Nephron progenitor cell (in vitro differentiated cells): ENCODE data around the gene CTTNBP2.

Experiments used
- DNase-seq: peaks from one replicate; pipeline ENCODE4 v3.0.0; 2021
- H3K27ac Mint-ChIP-seq: 2 replicates; pipeline ENCODE4 v1.8.0; 2021; ENCODE audit warnings: mild to moderate bottlenecking, moderate library complexity, mixed read lengths
- H3K27me3 Mint-ChIP-seq: 2 replicates; pipeline ENCODE4 v1.8.0; 2021; ENCODE audit warnings: mild to moderate bottlenecking, low read depth, mixed read lengths; ENCODE audit not compliant: poor library complexity
- H3K36me3 Mint-ChIP-seq: 2 replicates; pipeline ENCODE4 v1.8.0; 2021; ENCODE audit warnings: low read depth, mixed read lengths
- H3K4me1 Mint-ChIP-seq: 2 replicates; pipeline ENCODE4 v1.8.0; 2021; ENCODE audit warnings: mixed read lengths
- H3K4me3 Mint-ChIP-seq: 2 replicates; pipeline ENCODE4 v1.8.0; 2021; ENCODE audit warnings: mild to moderate bottlenecking, moderate library complexity, mixed read lengths
- H3K9me3 Mint-ChIP-seq: 2 replicates; pipeline ENCODE4 v1.8.0; 2021; ENCODE audit warnings: mild to moderate bottlenecking, moderate library complexity, mixed read lengths
- CTCF ChIP-seq: fragments of 200-600 bp; sonication (generic); IDR thresholded peaks from 2 replicates; pipeline ENCODE4 v1.5.0; 2021; ENCODE audit warnings: antibody characterized with exemption

CTTNBP2 gene

GRCh38 chr7:117704063-117704462 lies 169.2 kb downstream of the CTTNBP2 start:
- peaks cover 4% of the 10 kb centered on the region for H3K27me3 Mint-ChIP-seq
- no peak for DNase-seq
- H3K27ac Mint-ChIP-seq: no peak overlapping the region
- TF ChIP-seq CTCF: no peak
- no peaks in the 10 kb centered on the region for H3K4me1 Mint-ChIP-seq
- no peaks in the 10 kb centered on the region for H3K36me3 Mint-ChIP-seq
- no peak overlapping the region for H3K4me3 Mint-ChIP-seq
- H3K9me3 Mint-ChIP-seq: no peaks in the 10 kb centered on the region

- Mint-ChIP-seq H3K4me1 (no peaks in the 10 kb centered on the region), H3K9me3 (no peaks in the 10 kb centered on the region), H3K27ac (no peak overlapping the region), H3K27me3 (peaks cover 4% of the 10 kb centered on the region), H3K4me3 (no peak overlapping the region), H3K36me3 (no peaks in the 10 kb centered on the region)
- DNase-seq: no peak
- TF ChIP-seq CTCF: no peak
Observed at GRCh38 chr7:117698018-117698417, 175.2 kb downstream of the CTTNBP2 start.

- Mint-ChIP-seq H3K27me3 (no peaks in the 10 kb centered on the region), H3K4me3 (no peak overlapping the region), H3K4me1 (no peaks in the 10 kb centered on the region), H3K36me3 (no peaks in the 10 kb centered on the region), H3K9me3 (no peaks in the 10 kb centered on the region), H3K27ac (no peak overlapping the region)
- no peak for DNase-seq
- no peak for TF ChIP-seq CTCF
Observed at GRCh38 chr7:117692338-117692737, 180.9 kb downstream of the CTTNBP2 start.

DNA sequence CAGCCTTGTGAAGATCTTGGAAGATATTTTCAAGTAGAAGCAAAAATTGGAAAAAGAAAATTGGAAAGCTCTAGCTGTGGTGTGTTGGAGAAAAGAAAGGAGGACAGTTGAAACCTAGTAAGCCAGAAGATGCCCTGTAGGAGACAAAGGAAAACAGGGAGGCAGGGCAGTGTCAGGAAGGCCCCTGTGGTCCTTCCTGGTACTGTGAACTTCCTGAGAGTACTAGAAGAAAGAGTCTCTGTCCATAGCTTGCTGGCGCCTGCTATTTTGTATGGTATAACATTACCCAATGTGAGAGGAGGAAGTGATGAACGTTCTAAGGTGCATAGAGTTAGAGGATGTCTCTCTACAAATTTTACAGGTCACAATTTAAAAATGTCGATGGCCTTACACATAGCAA lies 183.1 kb downstream of the CTTNBP2 start:
- TF ChIP-seq CTCF: no peak
- peaks cover 14% of the 10 kb centered on the region for H3K4me1 Mint-ChIP-seq
- no peaks in the 10 kb centered on the region for H3K9me3 Mint-ChIP-seq
- DNase-seq: no peak
- H3K27ac Mint-ChIP-seq: no peak overlapping the region
- H3K27me3 Mint-ChIP-seq: no peaks in the 10 kb centered on the region
- H3K4me3 Mint-ChIP-seq: no peak overlapping the region
- no peaks in the 10 kb centered on the region for H3K36me3 Mint-ChIP-seq

DNA sequence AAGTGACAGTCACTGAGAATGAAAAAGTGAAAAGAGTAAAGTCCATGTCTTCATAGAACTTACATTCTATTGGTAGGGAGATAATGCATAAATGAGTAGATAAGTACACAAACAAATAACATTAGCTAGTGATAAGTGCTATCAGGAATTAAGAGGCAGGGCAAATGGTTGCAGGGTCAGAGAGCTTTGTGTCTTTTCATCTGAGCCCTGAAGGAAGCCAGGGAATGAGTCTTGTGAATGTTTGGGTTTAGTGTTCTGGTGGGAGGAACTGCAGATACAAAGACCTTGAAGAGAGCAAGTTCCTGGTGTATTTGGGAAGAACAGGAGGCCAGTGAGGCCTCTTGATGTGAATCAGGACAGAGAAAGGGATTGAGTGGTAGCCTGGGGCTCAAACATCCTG lies 183.8 kb downstream of the CTTNBP2 start:
- Mint-ChIP-seq H3K4me1 (peaks cover 14% of the 10 kb centered on the region), H3K4me3 (no peak overlapping the region), H3K27ac (peak overlapping the region; percentile 20), H3K36me3 (no peaks in the 10 kb centered on the region), H3K9me3 (no peaks in the 10 kb centered on the region), H3K27me3 (no peaks in the 10 kb centered on the region)
- TF ChIP-seq CTCF: no peak
- DNase-seq: no peak

DNA sequence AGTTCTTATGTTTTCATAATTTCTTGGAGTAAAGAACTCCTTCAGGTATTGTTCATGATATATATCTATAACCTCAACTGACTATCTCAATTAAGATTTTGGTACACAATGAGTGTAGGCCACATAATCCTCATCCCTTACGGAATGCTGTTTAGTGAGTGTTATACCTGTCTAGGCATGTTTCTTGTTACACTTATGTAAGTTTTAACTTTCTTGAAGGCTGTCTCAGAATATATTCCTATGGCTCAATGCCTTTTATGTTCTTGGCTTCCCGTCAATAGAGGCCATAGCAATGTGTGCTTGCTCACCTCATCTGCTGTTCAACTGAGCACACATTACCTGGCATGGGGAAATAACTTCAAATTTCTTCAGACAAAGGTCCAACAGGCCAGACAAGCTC lies 185.1 kb downstream of the CTTNBP2 start:
- TF ChIP-seq CTCF: no peak
- Mint-ChIP-seq H3K27ac (no peak overlapping the region), H3K4me3 (no peak overlapping the region), H3K4me1 (peaks cover 21% of the 10 kb centered on the region), H3K27me3 (no peaks in the 10 kb centered on the region), H3K36me3 (no peaks in the 10 kb centered on the region), H3K9me3 (no peaks in the 10 kb centered on the region)
- DNase-seq: no peak
